Activated CD4-positive, alpha-beta memory T cell treated with anti-CD3 and anti-CD28 coated beads, Interleukin-2, amount 10 ng/mL, durations not matched to agents 7 days and 5 days (primary cell): ENCODE results near the gene LIN7B. TPM values are rescaled to one million over a fixed set of nuclear protein-coding genes. Genes with fewer than 3 reads are reported as not detected.

Source experiments
- CTCF ChIA-PET: fragments of 350-600 bp; sonication (Branson Sonifier 250); formaldehyde crosslinking; loops from one replicate; lab custom pipeline; 2021; ENCODE audit warnings: antibody characterized with exemption, inconsistent platforms; lab: Charles Lee
- POLR2A ChIA-PET: fragments of 350-600 bp; sonication (Branson Sonifier 250); formaldehyde crosslinking; loops from one replicate; lab custom pipeline; 2021; ENCODE audit warnings: antibody characterized with exemption; lab: Charles Lee
- DNase-seq: peaks from one replicate; pipeline ENCODE4 v3.0.0-alpha.2; 2020
- H3K27ac Mint-ChIP-seq: one replicate; pipeline ENCODE4 v1.8.0; 2021; ENCODE audit warnings: mild to moderate bottlenecking, mixed read lengths
- H3K27me3 Mint-ChIP-seq: one replicate; pipeline ENCODE4 v1.8.0; 2021; ENCODE audit warnings: mixed read lengths
- H3K36me3 Mint-ChIP-seq: one replicate; pipeline ENCODE4 v1.8.0; 2021; ENCODE audit warnings: low read depth, mixed read lengths
- H3K4me1 Mint-ChIP-seq: one replicate; pipeline ENCODE4 v1.8.0; 2021; ENCODE audit warnings: mixed read lengths
- H3K4me3 Mint-ChIP-seq: one replicate; pipeline ENCODE4 v1.8.0; 2021; ENCODE audit warnings: mild to moderate bottlenecking, mixed read lengths
- H3K9me3 Mint-ChIP-seq: one replicate; pipeline ENCODE4 v1.8.0; 2021; ENCODE audit warnings: mixed read lengths
- total RNA-seq, 2 experiments: library from RNA; stranded (reverse); gene quantifications; one replicate each; pipeline ENCODE4 v1.2.3, GENCODE V29; 2021

Gene LIN7B
- total RNA-seq, 2 experiments from 2014 or later = 4.3 to 4.7 TPM

DNA sequence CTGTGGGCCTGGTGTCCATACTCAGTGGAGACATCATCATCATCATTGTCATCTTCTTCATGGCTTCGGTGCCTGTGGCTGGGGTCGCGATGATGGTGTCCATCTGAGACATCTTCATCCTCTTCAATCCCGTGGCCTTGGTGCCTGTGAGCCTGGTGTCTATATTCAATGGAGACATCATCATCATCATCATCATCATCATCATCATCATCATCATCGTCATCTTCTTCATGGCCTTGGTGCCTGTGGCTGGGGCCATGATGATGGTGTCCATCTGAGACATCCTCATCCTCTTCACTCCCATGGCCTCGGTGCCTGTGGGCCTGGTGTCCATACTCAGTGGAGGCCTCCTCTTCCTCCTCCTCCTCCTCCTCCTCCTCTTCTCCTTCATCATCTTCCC is 40.1 kb downstream of the LIN7B start:
- no peak overlapping the region for H3K4me3 Mint-ChIP-seq
- H3K9me3 Mint-ChIP-seq = no peaks in the 10 kb centered on the region
- ChIA-PET POLR2A (no interaction called here), CTCF (no interaction called here)
- DNase-seq = no peak
- peaks cover 31% of the 10 kb centered on the region for H3K4me1 Mint-ChIP-seq
- no peaks in the 10 kb centered on the region for H3K36me3 Mint-ChIP-seq
- no peak overlapping the region for H3K27ac Mint-ChIP-seq
- H3K27me3 Mint-ChIP-seq = peaks cover 59% of the 10 kb centered on the region

DNA sequence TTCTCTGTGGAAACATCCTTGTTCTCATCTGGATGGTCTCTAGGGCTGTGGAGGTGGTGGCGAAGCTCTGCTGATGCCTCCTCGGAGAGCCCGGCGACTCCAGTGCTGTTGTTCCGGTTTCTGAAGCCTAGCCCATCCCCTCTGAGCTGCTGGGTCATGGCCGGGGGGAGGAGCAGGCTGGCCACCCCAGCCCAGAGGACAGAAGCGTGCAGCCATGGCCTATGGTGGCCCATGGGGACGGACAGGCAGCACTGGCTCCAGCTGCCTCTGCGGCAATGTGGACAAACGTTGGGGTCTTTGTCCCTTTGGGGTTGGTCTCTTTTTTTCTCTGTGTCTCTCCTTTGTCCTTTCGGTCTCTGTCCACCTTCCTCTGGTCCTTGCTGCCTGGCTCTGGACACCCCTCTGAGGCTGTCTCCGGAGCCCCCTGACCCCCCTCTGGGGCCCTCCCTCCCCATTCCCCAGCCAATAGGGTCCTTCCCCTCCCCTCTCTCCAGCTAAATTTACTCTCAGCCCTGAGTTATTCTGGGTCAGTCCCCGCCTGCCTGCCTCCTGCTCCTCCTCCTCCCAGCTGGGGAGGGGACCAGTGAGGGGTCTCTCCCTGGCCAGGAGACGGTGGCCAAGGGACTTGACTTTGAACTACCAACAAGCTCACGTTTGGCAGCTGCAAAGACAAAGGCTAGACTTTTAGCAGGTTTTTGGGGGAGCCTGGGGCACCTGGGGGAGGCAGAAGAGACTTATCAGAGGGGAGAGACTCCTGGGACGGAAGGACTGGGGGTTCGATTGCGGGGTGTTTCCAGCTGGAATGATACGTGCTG is 41.0 kb downstream of the LIN7B start, which contains the start of gene HRC:
TSS of gene HRC (minus strand) at position 392 of the 815 bp plus-strand sequence. CDS start at position 233, 159 bp downstream.
- H3K9me3 Mint-ChIP-seq = no peaks in the 10 kb centered on the region
- CTCF ChIA-PET = no interaction called here
- H3K27ac Mint-ChIP-seq = no peak within 1 kb of the TSS
- H3K27me3 Mint-ChIP-seq = peaks cover 56% of the 10 kb centered on the region
- peaks cover 23% of the 10 kb centered on the region for H3K4me1 Mint-ChIP-seq
- no peak for DNase-seq
- POLR2A ChIA-PET = no interaction called here
- no peak within 1 kb of the TSS for H3K4me3 Mint-ChIP-seq
- H3K36me3 Mint-ChIP-seq = no peaks in the 10 kb centered on the region

DNA sequence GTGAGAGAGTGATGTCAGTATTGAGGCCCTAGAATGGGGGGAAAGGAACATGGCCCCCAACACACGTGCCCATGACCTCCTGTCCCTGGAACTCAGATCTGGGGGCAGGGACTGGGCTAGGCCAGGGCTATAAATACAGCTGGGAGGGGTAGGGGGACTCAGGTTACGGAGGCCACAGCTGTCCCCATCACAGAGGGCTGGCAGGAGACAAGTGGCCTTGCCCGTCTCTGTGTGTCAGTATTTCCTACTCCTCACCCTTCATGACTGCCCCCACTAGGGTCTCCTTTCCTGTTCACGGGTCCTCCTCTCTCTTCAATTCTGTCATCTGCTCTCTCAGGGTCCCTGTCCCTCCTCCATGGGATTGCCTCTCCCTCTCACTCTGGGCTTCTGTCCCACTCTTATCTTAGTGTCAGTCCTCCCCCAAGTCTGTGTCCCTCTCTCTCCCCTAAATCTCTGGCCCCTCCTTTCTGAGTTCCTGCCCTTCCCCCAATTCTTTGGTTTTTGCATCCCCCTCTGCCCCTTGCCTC is 41.7 kb downstream of the LIN7B start:
- CTCF ChIA-PET = no interaction called here
- peaks cover 60% of the 10 kb centered on the region for H3K27me3 Mint-ChIP-seq
- POLR2A ChIA-PET = no interaction called here

DNA sequence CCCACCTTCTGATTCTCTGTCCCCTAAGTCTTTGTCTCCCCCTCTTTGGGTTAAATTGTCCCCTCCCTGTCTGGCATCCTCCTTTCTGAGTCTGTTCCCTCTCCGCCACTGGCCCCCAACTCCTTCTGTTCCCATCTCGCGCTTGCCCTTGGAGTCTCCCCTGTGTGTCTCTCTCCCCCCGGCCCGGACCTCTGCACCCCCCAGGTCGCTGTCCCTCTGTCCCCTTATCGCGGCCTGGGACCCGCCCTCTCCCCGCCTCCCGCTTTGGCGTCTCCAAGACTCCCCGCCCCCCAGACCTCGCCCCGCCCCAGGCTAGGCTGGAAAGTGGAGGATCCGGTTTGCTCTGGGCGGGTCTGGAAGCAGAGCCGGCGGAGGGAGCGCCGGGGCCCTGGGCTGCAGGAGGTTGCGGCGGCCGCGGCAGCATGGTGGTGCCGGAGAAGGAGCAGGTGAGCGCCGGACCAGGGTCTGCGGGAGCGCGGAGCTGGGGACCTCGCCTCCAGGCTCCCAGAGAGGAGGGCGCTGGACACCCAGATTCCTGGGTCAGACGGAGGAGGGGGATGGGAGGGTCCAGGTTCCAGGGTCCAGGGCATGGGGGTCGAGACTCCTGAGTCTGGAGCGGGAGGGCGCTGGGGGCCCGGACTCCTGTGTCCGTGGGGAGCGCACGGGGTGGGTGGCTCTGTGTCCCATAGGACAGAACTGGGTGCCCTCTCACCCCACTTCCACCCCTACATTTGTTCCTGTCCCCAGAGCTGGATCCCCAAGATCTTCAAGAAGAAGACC is 43.5 kb downstream of the LIN7B start, which contains the start of gene TRPM4:
TSS of gene TRPM4 (plus strand) at position 348 of the 780 bp plus-strand sequence. CDS start at position 423, 75 bp downstream.
- no peaks in the 10 kb centered on the region for H3K9me3 Mint-ChIP-seq
- H3K4me1 Mint-ChIP-seq = peaks cover 10% of the 10 kb centered on the region
- DNase-seq = peak; percentile 60
- peak within 1 kb of the TSS; percentile 13 for H3K4me3 Mint-ChIP-seq
- CTCF ChIA-PET = no interaction called here
- no peaks in the 10 kb centered on the region for H3K36me3 Mint-ChIP-seq
- no peak within 1 kb of the TSS for H3K27ac Mint-ChIP-seq
- POLR2A ChIA-PET = no interaction called here
- peaks cover 52% of the 10 kb centered on the region for H3K27me3 Mint-ChIP-seq

More for the DNA sequence above, 41.7 kb downstream of the LIN7B start:
- Mint-ChIP-seq H3K4me1 (peaks cover 21% of the 10 kb centered on the region), H3K4me3 (no peak overlapping the region), H3K9me3 (no peaks in the 10 kb centered on the region), H3K36me3 (no peaks in the 10 kb centered on the region), H3K27ac (no peak overlapping the region)
- no peak for DNase-seq

DNA sequence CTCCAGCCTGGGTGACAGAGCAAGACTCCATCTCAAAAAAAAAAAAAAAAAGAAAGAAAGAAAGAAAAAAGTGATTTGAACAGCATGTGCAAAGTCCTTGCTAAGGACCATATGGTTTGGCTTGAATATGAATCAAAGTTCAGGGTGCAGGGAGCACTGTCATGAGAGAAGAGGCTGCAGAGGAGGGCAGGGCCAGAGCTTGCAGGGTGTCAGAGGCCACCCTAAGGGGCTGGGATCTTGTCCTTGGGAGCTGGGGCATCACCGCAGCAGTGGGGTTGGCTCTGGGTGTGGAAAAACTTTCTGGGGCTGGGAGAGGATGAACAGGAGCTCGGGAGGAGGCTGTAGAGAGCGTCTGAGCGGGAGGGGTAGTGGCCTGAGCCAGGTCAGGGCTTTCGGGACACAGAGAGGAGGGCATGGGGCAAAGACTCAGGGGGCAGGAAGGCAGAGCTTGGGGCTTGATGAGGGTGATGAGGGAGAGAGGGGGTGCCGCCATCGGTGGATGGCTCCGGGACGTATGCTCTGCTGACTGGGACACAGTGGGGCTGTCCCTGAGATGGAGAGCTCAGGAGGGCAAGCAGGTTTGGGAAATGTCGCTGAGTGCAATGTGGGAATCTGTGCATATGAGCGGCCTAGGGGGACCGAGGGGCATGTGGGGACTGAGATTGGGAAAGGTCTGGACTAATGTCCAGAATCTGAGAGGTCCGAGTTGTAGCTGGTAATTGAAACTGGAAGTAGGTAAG is 46.5 kb downstream of the LIN7B start:
- no peaks in the 10 kb centered on the region for H3K9me3 Mint-ChIP-seq
- no peak for DNase-seq
- ChIA-PET POLR2A (no interaction called here), CTCF (interaction anchor here (0.5 to 1.0 kb wide), 3 partner anchors 38 to 350 kb away, joined by 3 to 6 read pairs (median 4); partner anchors contain the start of gene BCAT2)
- peaks cover 31% of the 10 kb centered on the region for H3K27me3 Mint-ChIP-seq
- H3K36me3 Mint-ChIP-seq = no peaks in the 10 kb centered on the region
- H3K4me1 Mint-ChIP-seq = peaks cover 8% of the 10 kb centered on the region
- H3K27ac Mint-ChIP-seq = no peak overlapping the region
- H3K4me3 Mint-ChIP-seq = no peak overlapping the region

DNA sequence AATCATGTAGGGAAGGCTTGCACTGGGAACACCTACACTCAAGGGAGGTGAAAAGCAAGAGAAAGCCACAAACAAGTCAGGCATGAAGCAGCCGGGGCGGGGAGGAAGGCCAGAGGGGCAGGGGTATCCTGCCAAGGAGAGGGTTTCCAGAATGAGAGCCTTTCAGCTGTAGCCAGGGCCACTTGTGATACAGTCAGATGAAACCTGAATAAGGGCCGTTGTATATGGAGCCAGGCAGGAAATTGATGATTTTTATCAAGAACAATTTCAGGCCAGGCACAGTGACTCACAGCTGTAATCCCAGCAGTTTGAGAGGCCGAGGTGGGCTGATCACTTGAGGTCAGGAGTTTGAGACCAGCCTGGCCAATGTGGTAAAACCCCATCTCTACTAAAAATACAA is 47.8 kb downstream of the LIN7B start:
- Mint-ChIP-seq H3K4me3 (no peak overlapping the region), H3K4me1 (peaks cover 8% of the 10 kb centered on the region), H3K9me3 (no peaks in the 10 kb centered on the region), H3K36me3 (no peaks in the 10 kb centered on the region), H3K27ac (no peak overlapping the region), H3K27me3 (peaks cover 29% of the 10 kb centered on the region)
- ChIA-PET CTCF (no interaction called here), POLR2A (no interaction called here)
- DNase-seq = no peak

DNA sequence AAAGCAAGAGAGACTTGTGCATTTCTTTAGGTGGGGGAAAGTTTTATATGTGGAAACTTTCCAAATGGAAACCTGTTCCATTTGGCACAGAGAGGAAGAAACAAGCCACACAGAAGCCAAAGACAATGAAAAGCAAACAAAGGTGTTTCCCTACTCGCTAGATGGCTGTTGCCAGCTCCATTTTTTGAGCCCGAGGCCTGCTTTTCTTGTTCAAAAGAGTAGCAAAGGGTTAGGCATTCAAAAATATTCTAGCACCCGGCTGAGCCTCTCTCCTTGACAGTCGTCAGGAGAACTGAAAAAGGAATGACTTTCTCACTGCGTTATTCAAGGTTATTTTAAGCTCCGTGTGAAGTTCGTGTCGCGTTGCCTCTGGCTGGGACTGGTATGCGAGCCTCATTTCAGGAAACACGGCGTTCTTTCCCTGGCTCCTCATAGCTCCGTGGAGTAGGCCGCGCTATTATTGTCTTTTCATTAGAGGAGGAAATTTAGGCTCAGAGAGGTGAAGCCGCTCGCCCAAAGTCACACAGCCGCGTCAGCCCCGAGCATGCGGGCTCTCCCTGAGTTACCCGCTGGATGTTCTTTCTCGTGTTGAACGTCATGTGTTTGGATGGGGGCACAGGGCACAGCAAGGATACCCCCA is 51.1 kb downstream of the LIN7B start:
- no peaks in the 10 kb centered on the region for H3K36me3 Mint-ChIP-seq
- H3K4me1 Mint-ChIP-seq = no peaks in the 10 kb centered on the region
- POLR2A ChIA-PET = no interaction called here
- H3K27me3 Mint-ChIP-seq = peaks cover 10% of the 10 kb centered on the region
- no peak overlapping the region for H3K4me3 Mint-ChIP-seq
- CTCF ChIA-PET = interaction anchor here (0.9 kb wide), 1 partner anchor 33 kb away, joined by 5 read pairs; no protein-coding TSS in a partner anchor
- H3K27ac Mint-ChIP-seq = no peak overlapping the region
- DNase-seq = no peak
- H3K9me3 Mint-ChIP-seq = no peaks in the 10 kb centered on the region

DNA sequence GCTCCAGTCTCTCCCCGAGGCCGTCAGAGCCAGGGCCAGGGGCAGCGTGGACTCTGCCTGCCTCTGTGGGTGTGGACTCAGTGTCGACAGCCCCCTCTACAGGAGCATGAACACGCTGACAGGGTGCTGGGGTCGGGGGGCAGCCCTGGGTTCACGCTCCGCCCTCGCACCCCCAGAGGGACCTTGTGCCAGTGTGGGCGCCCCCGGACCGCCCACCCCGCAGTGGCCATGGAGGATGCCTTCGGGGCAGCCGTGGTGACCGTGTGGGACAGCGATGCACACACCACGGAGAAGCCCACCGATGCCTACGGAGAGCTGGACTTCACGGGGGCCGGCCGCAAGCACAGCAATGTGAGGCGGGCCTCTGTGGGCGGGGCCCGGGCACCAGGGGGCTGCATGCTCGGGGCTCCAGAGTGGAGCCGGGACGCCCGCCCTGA is 51.7 kb downstream of the LIN7B start:
- H3K36me3 Mint-ChIP-seq = no peaks in the 10 kb centered on the region
- ChIA-PET CTCF (no interaction called here), POLR2A (no interaction called here)
- peaks cover 5% of the 10 kb centered on the region for H3K27me3 Mint-ChIP-seq
- H3K4me3 Mint-ChIP-seq = no peak overlapping the region
- H3K9me3 Mint-ChIP-seq = no peaks in the 10 kb centered on the region
- H3K4me1 Mint-ChIP-seq = no peaks in the 10 kb centered on the region
- no peak overlapping the region for H3K27ac Mint-ChIP-seq
- no peak for DNase-seq

DNA sequence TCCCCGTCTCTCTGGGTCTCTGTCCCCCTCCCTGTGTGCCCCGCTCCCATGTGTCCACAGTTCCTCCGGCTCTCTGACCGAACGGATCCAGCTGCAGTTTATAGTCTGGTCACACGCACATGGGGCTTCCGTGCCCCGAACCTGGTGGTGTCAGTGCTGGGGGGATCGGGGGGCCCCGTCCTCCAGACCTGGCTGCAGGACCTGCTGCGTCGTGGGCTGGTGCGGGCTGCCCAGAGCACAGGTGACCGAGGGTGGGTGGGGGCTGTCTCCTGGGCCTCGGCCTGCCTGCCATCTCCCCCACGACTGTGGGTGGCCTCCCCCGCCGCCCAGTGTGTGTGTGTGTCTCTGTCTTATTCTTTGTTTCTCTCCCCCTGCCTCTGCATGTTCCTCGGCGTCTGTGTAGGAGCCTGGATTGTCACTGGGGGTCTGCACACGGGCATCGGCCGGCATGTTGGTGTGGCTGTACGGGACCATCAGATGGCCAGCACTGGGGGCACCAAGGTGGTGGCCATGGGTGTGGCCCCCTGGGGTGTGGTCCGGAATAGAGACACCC is 53.8 kb downstream of the LIN7B start:
- Mint-ChIP-seq H3K27me3 (peaks cover 3% of the 10 kb centered on the region), H3K9me3 (no peaks in the 10 kb centered on the region), H3K4me3 (no peak overlapping the region), H3K27ac (no peak overlapping the region), H3K36me3 (no peaks in the 10 kb centered on the region), H3K4me1 (no peaks in the 10 kb centered on the region)
- ChIA-PET POLR2A (no interaction called here), CTCF (no interaction called here)
- DNase-seq = no peak

Other genes starting within 250 kb of the LIN7B start
- gene PLEKHA4, start 245.8 kb upstream of the LIN7B start, total RNA-seq = 1 to 10 TPM; 4.5 to 5.5 TPM
- 10 to 100 TPM; 77.2 to 81.4 TPM for gene PPP1R15A, start 241.9 kb upstream of the LIN7B start, total RNA-seq
- gene TULP2, start 215.6 kb upstream of the LIN7B start, total RNA-seq = under 1 TPM in 1 of 2 experiments, not detected in 1; 0.13 TPM
- 100 to 1,000 TPM; 287 to 300 TPM for gene NUCB1, start 214.1 kb upstream of the LIN7B start, total RNA-seq
- 1 to 10 TPM; 1.6 to 2.9 TPM for gene DHDH, start 180.7 kb upstream of the LIN7B start, total RNA-seq
- gene BAX, start 159.5 kb upstream of the LIN7B start, total RNA-seq = 100 to 1,000 TPM; 255 to 258 TPM
- gene FTL, start 149.1 kb upstream of the LIN7B start, total RNA-seq = 1,000 to 10,000 TPM; 1,110 to 1,123 TPM
- 10 to 100 TPM; 55.1 to 56.3 TPM for gene GYS1, start 121.1 kb upstream of the LIN7B start, total RNA-seq
- 10 to 100 TPM; 74.7 to 80.1 TPM for gene RUVBL2, start 120.5 kb upstream of the LIN7B start, total RNA-seq
- under 1 TPM; 0.63 to 0.88 TPM for gene LHB, start 97.3 kb upstream of the LIN7B start, total RNA-seq
- not detected for gene CGB3, start 90.0 kb upstream of the LIN7B start, total RNA-seq
- gene CGB2, start 82.5 kb upstream of the LIN7B start, total RNA-seq = not detected
- gene CGB1, start 77.5 kb upstream of the LIN7B start, total RNA-seq = not detected
- gene CGB5, start 70.5 kb upstream of the LIN7B start, total RNA-seq = not detected
- not detected for gene CGB8, start 65.3 kb upstream of the LIN7B start, total RNA-seq
- gene CGB7, start 56.6 kb upstream of the LIN7B start, total RNA-seq = not detected
- gene NTF4, start 49.6 kb upstream of the LIN7B start, total RNA-seq = not detected
- gene KCNA7, start 41.7 kb upstream of the LIN7B start, total RNA-seq = not detected
- 100 to 1,000 TPM; 179 to 188 TPM for gene SNRNP70, start 28.9 kb upstream of the LIN7B start, total RNA-seq
- 1 to 10 TPM; 1.0 TPM for gene C19orf73, start 4.8 kb downstream of the LIN7B start, total RNA-seq
- gene PPFIA3, start 5.2 kb downstream of the LIN7B start, total RNA-seq = 1 to 10 TPM; 2.6 TPM
- not detected for gene HRC, start 41.0 kb downstream of the LIN7B start, total RNA-seq
- under 1 TPM in 1 of 2 experiments, not detected in 1; 0.58 TPM for gene TRPM4, start 43.4 kb downstream of the LIN7B start, total RNA-seq
- gene SLC6A16, start 210.8 kb downstream of the LIN7B start, total RNA-seq = 1 to 10 TPM; 3.0 to 3.5 TPM
- 100 to 1,000 TPM; 278 to 299 TPM for gene CD37, start 221.0 kb downstream of the LIN7B start, total RNA-seq
- not detected for gene TEAD2, start 248.0 kb downstream of the LIN7B start, total RNA-seq
- not detected for gene DKKL1, start 249.5 kb downstream of the LIN7B start, total RNA-seq